Measurements from ENCODE around the gene APOC4. TPM values are rescaled to one million over a fixed set of nuclear protein-coding genes. Genes with fewer than 3 reads are reported as not detected.
"Not testable (repeated sequence)": the region's sequence is repeated elsewhere in the genome, so short reads cannot be mapped to it uniquely, and the experiment has no call there.

The APOC4 gene
- polyA plus RNA-seq, 2 of the 4 experiments (the other 2 are of a cell fraction) = not detected

DNA sequence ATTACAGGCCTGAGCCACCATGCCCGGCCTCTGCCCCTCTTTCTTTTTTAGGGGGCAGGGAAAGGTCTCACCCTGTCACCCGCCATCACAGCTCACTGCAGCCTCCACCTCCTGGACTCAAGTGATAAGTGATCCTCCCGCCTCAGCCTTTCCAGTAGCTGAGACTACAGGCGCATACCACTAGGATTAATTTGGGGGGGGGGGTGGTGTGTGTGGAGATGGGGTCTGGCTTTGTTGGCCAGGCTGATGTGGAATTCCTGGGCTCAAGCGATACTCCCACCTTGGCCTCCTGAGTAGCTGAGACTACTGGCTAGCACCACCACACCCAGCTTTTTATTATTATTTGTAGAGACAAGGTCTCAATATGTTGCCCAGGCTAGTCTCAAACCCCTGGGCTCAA lies 32.3 kb upstream of the APOC4 start:
- Histone ChIP-seq H3K4me2 (no peak overlapping the region), H3K9me3 (no peaks in the 10 kb centered on the region), H3K4me3 (no peak overlapping the region), H3K27ac (peak overlapping the region in 1 of 2 experiments; percentile 92; a peak in 3 of 6 replicates), H3K4me1 (peaks cover 49% of the 10 kb centered on the region)
- DNase-seq (ENCODE audit: low read depth in 1 of 2, low spot score in 1 of 2) = no peak
- ChIA-PET POLR2A (interaction anchor here (0.6 to 1.0 kb wide), 4 partner anchors 8 to 994 kb away, joined by 3 to 8 read pairs (median 6); no protein-coding TSS in a partner anchor), CTCF (interaction anchor here (0.7 to 18.1 kb wide), 12 partner anchors 6 to 197 kb away, joined by 3 to 303 read pairs (median 4); partner anchors contain the start of gene CLPTM1)
- TF ChIP-seq, protein P1, sequence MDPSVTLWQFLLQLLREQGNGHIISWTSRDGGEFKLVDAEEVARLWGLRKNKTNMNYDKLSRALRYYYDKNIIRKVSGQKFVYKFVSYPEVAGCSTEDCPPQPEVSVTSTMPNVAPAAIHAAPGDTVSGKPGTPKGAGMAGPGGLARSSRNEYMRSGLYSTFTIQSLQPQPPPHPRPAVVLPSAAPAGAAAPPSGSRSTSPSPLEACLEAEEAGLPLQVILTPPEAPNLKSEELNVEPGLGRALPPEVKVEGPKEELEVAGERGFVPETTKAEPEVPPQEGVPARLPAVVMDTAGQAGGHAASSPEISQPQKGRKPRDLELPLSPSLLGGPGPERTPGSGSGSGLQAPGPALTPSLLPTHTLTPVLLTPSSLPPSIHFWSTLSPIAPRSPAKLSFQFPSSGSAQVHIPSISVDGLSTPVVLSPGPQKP (IDR thresholded peaks at IDR 0.05; ENCODE audit: low read depth, low read length) = no peak
- no peak for TF ChIP-seq HDAC2 (IDR thresholded peaks at IDR 0.05)
- TF ChIP-seq RAD21 (conservative IDR thresholded peaks at IDR 0.05 in 1 of 2, IDR thresholded peaks at IDR 0.05 in 1 of 2) = no peak
- TF ChIP-seq SREBF2 (IDR thresholded peaks at IDR 0.05) = no peak
- TF ChIP-seq, protein P2, sequence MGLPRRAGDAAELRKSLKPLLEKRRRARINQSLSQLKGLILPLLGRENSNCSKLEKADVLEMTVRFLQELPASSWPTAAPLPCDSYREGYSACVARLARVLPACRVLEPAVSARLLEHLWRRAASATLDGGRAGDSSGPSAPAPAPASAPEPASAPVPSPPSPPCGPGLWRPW (IDR thresholded peaks at IDR 0.05) = no peak
- WGBS (ENCODE audit: missing lambda C conversion rate) = 98% methylated on average over 5 of the region's 5 CpGs
- FAIRE-seq = no peak
- ATAC-seq = no peak

DNA sequence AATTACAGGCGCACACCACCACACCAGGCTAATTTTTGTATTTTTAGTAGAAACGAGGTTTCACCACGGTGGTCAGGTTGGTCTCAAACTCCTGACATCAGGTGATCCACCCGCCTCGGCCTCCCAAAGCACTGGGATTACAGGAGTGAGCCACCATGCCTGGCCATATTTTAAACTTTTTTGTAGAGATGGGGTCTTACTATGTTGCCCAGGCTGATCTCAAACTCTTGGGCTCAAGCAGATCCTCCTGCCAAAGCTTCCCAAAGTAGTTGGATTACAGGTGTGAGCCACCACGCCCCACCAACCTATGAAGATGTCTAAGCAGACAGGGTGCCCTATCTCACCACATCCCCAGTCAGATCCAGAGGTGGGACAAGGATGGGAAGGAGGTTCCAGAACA lies 30.1 kb upstream of the APOC4 start:
- H3K4me1 ChIP-seq = peaks cover 36% of the 10 kb centered on the region
- WGBS (ENCODE audit: missing lambda C conversion rate) = 95% methylated on average over 6 of the region's 6 CpGs
- not testable (repeated sequence) for H3K9me3 ChIP-seq; FAIRE-seq; H3K4me3 ChIP-seq; H3K4me2 ChIP-seq; ATAC-seq; DNase-seq (ENCODE audit: low read depth in 1 of 2, low spot score in 1 of 2)
- ChIA-PET POLR2A (interaction anchor here (0.7 kb wide), 1 partner anchor 127 kb away, joined by 7 read pairs; the partner anchor contains the start of gene CLASRP), CTCF (interaction anchor here (0.7 to 18.1 kb wide), 15 partner anchors 8 to 148 kb away, joined by 3 to 303 read pairs (median 7); partner anchors contain the start of genes APOC2 and CLPTM1)
- peak overlapping the region in 1 of 2 experiments; percentile 92; a peak in 3 of 6 replicates for H3K27ac ChIP-seq

DNA sequence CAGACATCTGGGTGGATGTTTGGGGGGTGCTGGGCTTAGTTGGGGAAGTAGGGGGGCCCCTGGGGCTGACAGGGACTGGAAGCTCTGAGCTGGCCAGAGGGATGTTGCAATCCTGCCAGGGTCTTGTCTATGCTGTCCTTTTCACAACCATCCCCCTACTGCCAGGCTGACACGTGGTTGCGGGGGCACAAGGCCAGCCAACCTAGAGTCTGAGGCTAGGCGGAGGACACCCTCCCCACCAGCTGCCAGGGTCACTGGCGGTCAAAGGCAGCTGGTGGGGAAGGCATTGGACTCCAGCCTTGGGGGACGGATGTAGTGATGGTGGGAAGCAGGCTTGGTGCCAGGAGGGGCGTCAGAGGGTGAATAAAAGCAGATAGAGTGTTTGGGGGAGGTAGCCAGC lies 29.2 kb upstream of the APOC4 start:
- ATAC-seq (no peak), FAIRE-seq (no peak), DNase-seq (ENCODE audit: low read depth in 1 of 2, low spot score in 1 of 2) (no peak)
- H3K27ac ChIP-seq = peak overlapping the region in 1 of 2 experiments; percentile 92; a peak in 4 of 6 replicates
- TF ChIP-seq CBX2 (IDR thresholded peaks at IDR 0.05; ENCODE audit: borderline replicate concordance, low read depth) (no peak), EHF (CRISPR knock-in tag; IDR thresholded peaks at IDR 0.05) (no peak), RCOR1 (IDR thresholded peaks at IDR 0.05; ENCODE audit: low read depth, low read length) (no peak), CEBPB (IDR thresholded peaks at IDR 0.05) (peak in 1 of 2 experiments; percentile 50; a peak in 1 of 4 replicates), MAFK (IDR thresholded peaks at IDR 0.05; ENCODE audit: partially characterized antibody) (no peak), RARB (CRISPR knock-in tag; IDR thresholded peaks at IDR 0.05) (no peak)
- TF ChIP-seq, protein P3, sequence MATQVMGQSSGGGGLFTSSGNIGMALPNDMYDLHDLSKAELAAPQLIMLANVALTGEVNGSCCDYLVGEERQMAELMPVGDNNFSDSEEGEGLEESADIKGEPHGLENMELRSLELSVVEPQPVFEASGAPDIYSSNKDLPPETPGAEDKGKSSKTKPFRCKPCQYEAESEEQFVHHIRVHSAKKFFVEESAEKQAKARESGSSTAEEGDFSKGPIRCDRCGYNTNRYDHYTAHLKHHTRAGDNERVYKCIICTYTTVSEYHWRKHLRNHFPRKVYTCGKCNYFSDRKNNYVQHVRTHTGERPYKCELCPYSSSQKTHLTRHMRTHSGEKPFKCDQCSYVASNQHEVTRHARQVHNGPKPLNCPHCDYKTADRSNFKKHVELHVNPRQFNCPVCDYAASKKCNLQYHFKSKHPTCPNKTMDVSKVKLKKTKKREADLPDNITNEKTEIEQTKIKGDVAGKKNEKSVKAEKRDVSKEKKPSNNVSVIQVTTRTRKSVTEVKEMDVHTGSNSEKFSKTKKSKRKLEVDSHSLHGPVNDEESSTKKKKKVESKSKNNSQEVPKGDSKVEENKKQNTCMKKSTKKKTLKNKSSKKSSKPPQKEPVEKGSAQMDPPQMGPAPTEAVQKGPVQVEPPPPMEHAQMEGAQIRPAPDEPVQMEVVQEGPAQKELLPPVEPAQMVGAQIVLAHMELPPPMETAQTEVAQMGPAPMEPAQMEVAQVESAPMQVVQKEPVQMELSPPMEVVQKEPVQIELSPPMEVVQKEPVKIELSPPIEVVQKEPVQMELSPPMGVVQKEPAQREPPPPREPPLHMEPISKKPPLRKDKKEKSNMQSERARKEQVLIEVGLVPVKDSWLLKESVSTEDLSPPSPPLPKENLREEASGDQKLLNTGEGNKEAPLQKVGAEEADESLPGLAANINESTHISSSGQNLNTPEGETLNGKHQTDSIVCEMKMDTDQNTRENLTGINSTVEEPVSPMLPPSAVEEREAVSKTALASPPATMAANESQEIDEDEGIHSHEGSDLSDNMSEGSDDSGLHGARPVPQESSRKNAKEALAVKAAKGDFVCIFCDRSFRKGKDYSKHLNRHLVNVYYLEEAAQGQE (IDR thresholded peaks at IDR 0.05) = no peak
- TF ChIP-seq, protein P4, sequence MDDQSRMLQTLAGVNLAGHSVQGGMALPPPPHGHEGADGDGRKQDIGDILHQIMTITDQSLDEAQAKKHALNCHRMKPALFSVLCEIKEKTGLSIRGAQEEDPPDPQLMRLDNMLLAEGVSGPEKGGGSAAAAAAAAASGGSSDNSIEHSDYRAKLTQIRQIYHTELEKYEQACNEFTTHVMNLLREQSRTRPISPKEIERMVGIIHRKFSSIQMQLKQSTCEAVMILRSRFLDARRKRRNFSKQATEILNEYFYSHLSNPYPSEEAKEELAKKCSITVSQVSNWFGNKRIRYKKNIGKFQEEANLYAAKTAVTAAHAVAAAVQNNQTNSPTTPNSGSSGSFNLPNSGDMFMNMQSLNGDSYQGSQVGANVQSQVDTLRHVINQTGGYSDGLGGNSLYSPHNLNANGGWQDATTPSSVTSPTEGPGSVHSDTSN (IDR thresholded peaks at IDR 0.05) = no peak
- CTCF ChIA-PET = interaction anchor here (1.6 to 18.1 kb wide), 5 partner anchors 9 to 38 kb away, joined by 3 to 303 read pairs (median 13); partner anchors contain the start of gene CLPTM1
- peaks cover 36% of the 10 kb centered on the region for H3K4me1 ChIP-seq
- 89% methylated on average over 6 of the region's 6 CpGs for WGBS (ENCODE audit: missing lambda C conversion rate)
- POLR2A ChIA-PET = no interaction called here
- H3K9me3 ChIP-seq = no peaks in the 10 kb centered on the region
- no peak overlapping the region for H3K4me3 ChIP-seq
- H3K4me2 ChIP-seq = no peak overlapping the region; the same call in 2 of the 3 replicates

All from A549 (cell line).